Stimulated activated CD8-positive, alpha-beta memory T cell treated with anti-CD3 and anti-CD28 coated beads, Interleukin-2, amount 100 ng/mL, for 1 hour (primary cell): ENCODE measurements around the gene MCHR1.
"Not testable (repeated sequence)": the region's sequence is repeated elsewhere in the genome, so short reads cannot be mapped to it uniquely, and the experiment has no call there.

ENCODE experiments used
- DNase-seq, 2 donors: peaks; one replicate each; pipeline ENCODE4 v3.0.0-alpha.2; 2020; ENCODE audit warnings: low read depth in 2 of 2

Gene MCHR1

DNA sequence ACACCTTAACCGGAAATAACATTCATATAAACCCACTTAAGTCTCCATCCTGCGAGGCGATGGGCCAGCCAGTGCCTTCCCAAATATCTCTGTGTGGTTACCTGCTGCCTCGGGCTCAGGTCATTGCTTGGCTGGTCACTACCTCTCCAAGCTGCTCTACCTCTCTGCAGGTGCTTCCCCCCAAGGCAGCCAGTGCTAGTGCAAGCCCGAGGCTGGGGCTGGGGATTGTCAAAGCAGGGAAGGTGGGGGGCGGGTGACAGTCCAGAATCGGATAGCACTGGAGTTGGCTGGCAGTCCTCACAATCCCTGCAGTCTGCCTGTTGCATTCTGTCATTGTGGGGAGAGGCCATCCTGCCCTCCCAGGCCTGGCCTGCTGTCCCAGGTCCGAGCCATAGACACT lies 11.1 kb downstream of the MCHR1 start:
- no peak for DNase-seq

DNA sequence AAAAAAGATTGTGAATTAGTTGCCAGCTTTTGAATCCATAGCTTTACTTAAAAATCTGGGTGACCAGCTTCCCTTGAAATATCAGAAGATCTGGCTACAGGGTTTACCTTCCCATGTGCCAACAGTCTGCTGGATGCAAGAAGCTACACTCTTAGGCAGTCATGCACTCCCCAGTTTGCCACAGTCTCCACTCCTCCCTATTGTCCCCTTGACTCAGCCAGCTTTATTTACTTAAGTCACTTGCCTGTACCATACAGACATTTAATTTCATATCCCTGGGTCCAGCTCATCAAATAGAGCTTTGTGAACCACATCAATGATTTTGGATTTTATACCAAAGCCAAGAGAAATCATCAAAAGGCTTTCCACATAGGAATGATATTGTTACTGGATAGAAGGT lies 12.2 kb downstream of the MCHR1 start:
- no peak for DNase-seq

DNA sequence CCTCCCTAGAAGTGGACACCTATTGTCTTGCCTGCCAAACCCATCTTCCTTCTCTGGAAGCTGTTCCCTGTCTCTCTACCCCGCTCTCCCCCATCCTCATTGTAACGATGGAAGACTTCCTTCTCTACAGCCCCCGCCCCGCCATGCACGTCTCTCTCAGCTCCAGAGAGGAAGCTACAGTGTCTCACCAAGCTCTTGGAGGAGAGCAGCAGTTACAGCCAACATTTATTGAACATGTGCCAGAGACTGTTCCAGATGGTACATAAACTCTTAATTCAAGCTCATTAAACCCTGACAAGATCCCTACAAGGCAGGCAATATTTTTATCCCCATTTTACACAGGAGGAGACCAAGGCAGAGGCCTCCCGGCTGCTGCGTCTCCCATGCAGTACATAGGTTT lies 15.1 kb downstream of the MCHR1 start:
- no peak for DNase-seq

DNA sequence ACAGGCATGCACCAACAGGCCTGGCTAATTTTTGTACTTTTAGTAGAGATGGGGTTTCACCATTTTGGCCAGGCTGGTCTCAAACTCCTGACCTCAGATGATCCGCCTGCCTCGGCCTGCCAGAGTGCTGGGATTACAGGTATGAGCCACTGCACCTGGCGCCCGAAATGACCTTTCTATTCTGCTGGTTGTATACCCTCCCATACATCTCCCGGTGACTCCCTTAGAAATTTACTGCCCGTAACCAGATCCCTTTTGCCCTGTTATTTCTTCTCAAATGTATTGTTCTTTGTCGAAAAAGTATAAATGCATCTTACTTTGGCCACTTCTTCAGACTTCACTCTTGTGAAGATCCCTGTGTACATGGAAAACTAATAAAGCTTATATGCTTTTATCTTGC lies 22.0 kb downstream of the MCHR1 start:
- no peak for DNase-seq

DNA sequence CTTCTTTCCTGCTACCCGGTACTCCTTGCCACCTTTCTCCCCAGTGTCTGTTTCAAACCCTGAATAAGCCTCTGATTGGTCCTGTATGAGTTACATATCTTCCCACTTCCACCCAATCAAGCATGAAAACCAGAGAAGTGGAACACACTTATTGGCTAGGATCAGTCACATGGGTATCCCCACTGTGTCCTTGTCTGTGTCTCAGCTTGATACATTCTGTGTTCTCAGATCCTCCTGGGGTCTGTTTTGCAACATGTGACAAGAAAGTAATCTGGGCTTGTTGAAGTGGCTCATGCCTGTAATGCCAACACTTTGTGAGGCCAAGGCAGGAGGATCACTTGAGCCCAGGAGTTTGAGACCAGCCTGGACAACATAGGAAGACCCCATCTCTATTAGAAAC lies 23.9 kb downstream of the MCHR1 start:
- DNase-seq, result no peak

DNA sequence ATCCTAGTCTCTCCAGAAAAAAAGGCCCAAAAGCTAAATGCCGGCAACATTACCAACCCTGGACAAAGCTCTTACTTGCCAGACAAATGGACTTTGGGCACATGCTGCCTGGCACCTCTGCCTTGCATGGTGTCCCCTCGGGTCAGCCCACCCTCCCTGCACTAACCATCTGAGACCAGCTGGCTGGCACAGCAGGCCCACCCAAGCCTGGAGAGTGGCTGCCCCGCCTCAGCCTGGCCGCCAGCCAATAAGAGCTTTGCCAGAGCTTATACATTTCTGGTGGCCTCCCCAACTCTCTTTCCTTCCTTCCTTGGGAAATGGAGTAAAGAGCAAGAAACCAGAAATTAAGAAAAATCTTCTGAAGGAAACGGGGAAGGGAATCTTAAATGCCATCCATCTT lies 24.5 kb downstream of the MCHR1 start:
- no peak for DNase-seq

DNA sequence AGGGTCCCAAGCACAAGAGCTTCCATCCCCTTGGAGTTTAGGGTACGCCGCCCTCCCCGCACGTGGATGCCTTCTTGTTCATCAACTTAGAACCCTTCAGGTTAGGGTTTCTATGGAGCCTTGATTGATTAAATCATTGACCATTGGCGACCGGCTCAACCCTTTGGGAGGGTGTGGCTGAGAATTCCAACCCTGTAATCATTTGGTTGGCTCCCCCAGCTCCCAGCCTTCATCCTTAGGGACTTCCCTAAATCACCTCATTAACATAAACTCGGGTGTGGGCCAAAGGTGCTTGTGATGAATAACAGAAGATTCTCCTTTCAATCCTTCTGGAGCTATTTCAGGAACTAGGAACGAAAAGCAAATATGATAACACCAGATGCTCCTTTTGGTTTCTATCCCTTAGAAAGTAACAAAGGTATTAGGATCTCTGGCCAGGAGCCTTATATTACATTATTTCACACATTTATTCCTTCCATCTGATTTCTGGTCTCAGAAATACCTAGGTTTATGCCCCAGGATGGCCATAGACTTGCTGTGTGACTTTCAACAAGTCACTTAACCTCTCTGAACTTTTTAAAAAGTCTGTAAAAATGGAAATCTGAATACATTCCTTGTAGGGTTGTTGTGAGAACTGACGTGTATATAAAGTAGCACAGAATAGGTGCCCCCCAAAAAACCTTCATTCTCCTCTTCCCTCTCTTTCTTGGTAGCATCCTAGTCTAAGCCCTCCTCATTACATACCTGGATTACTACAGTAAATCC lies 26.8 kb downstream of the MCHR1 start:
- no peak for DNase-seq

DNA sequence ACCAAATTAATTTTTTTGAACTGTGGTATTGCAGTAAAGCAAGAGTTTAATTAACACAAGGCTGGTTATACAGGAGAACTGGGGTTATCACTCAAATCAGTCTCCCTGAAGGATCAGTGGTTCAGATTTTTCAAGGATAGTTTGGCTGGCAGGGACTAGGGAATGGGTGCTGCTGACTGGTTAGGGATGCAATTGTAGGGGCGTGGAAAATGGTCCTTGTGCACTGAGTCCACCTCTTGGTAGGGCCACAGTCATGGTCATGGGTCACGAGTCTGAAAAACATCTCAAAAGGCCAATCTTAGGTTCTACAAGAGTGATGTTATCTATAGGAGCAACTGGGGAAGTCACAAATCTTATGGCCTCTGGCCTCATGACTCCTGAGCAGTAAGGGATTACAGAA lies 27.9 kb downstream of the MCHR1 start:
- no peak for DNase-seq

DNA sequence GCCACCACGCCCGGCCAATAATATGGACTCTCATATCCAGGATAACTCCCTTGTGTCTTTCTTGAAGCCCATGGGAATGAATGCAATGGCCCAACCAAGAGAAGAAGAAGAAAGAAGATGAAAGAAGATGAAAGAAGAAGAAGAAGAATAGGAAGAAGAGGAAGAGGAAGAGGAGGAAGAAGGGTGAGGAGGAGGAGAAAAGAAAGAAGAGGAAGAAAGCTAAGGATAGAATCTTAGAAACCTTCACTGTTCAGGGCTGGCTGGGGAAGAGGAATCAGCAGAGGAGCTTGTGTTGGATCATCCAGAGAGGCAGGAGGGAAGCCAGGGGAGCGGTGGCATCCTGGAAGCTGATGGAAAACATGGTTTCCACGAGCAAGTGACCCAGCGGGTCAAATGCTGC lies 28.9 kb downstream of the MCHR1 start:
- no peak for DNase-seq

DNA sequence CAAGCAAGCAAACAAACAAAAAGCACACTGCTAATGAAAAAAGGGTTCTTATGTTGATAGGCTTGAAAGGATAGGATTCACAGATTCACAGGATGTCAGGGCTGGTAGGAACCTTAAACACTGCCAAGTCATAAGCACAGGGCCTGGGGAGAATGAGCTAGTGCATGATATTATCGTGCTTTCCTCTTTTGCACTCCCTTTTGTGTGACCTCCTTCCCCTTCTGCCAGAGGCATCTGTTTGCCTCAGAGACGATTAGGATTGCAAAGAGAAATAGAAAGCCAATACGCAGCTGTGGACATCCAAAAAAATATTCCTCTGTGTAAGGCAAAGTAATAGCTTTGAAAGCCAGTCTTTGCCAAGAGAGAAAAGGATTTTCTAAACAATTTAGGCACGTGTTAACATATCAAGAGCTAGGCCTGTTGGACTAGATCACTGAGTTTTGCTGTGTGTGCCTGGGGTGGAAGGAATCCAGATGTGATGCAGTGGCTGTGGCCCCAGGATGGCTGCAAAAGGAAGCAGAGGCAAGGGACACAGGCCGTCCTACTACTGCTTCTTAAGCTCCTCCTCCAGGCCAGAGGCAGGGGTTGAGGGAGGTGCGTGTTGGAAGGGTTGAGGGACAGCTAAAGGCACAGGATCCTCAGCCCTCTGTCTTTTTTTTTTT lies 30.6 kb downstream of the MCHR1 start:
- no peak for DNase-seq

DNA sequence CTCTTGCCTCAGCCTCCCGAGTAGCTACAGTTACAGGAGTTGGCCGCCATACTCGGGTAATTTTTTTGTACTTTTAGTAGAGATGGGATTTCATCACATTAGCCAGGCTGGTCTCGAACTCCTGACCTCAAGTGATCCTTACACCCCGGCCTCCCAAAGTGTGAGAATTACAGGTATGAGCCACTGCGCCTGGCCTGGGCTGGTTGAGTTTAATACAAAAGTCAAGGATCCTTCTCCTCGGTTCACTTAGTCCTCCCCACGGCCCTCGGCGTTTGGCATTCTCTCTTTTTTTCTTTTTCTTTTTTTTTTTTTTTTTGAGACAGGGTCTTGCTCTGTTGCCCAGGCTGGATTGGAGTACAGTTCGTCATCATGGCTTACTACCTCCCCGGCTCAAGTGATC lies 33.0 kb downstream of the MCHR1 start:
- no peak for DNase-seq

DNA sequence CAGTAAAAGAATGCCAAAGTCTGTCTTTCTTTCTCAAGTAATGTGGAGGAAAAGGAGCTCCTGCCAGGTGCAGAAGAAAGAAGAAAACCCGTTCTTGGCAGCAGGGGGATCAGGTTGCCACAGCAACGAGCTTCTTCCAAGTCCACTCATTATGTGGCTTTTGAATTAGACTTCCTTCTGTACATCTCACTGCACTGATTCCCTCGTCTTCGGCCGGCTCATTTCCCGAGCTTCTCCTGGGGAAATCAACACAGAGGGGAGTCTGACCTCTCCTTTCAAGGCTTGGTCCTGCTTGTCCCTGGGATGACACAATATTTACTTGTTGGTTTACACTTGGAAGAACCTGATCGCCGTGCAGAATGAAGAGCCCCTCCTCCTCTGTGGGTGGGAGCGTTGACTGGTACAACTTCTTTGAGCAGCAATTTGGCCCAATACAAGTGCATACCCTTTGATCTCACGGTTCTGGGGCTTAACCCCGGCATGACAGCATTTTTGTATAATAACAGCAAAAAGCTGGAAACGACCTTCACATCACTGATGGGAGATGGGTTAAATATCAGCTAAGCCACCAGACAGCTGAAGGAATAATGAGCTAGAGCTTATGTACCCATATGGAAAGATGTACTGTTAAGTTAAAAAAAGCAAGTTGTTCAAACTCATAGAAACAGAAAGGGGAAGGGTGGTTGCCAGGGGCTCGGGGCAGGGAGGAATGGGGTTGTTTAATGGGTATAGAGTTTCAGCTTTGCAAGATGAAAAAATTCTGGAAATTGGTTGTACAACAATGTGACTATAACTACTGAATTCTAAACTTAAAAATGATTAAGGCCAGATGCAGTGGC lies 35.4 kb downstream of the MCHR1 start:
- no peak for DNase-seq

DNA sequence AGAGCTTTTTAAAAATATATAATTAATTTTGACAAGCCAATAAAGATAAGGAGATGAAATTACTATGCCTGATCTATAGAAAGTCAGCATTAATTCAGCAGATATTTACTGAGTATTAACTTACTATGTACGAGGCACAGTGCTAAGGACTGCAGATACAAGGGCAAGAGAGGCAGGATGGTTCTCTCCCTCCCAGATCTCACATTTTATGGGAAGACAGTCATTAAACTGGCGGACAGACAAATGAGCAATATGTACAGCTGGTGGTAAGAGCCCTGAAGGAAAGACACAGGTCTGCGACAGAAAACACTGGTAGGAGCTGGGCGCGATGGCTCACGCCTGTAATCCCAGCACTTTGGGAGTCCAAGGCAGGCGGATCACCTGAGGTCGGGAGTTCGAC lies 36.8 kb downstream of the MCHR1 start:
- DNase-seq, result no peak

DNA sequence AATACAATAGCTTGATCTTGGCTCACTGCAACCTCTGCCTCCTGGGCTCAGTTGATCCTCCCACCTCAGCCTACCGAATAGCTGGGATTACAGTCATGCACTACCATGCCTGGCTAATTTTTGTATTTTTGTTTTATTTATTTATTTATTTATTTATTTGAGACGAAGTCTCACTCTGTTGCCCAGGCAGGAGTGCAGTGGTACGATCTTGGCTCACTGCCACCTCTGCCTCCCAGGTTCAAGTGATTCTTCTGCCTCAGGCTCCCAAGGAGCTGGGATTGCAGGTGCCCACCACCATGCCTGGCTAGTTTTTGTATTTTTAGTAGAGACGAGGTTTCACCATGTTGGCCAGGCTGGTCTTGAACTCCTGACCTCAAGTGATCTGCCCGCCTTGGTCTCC lies 38.4 kb downstream of the MCHR1 start:
- not testable (repeated sequence) for DNase-seq

DNA sequence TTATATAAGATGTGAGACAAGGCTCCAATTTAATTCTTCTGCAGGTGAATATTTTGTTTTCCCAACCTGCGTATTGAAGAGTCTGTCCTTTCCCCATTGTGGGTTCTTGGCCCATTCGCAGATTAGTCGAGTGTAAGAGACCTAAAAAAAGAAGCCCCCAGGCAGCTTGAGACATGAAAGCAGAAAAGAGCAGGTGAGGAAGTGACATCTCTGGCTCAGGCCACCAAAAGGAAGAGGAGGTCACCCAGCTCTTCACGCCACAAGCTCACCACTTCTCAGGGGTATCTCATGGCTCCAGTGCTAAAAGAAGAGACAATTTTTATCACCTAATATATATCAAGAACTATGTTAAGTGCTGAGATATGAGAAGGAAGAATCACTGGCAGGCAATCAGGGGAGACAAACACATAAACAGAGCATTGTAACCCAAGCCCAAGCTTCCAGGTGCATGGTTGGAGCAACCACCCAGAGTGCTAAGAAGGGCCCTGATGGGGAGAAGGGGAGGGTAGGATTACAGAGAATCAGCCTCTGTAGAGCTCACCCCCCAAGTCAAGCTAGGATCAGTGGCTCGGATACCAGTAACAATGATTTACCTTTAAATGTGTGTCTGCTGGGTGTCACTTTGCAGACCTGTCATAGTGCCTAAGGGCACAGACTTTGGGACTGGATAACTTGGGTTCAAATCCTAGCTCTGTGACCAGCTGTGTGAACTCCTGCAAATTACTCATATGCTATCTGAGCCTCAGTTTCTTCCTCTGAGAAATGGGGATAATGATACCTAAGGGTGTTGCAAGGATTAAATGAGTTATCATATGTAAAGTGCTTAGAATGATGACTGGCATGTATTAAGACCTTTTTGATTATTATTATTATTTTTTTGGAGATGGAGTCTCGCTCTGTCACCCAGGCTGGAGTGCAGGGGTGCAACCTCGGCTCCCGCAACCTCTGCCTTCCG lies 39.2 kb downstream of the MCHR1 start:
- no peak for DNase-seq

DNA sequence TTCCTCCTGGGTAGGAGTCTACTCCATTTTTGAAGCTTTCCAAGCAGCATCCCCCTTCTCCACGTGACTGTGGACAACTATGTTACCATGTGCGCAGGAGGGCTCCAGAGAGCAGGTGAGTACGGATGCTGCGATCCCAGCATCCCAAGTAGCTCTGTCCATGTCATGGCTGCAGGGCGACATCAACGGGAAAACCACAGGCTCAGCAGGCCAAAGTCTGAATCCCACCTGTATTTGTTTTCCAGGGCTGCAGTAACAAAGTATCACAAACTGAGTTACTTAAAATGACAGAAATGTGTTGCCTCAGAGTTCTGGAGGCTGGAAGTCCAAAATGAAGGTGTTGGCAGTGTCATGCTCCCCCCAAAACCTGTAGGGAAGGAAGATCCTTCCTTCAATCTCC lies 40.3 kb downstream of the MCHR1 start:
- no peak for DNase-seq

DNA sequence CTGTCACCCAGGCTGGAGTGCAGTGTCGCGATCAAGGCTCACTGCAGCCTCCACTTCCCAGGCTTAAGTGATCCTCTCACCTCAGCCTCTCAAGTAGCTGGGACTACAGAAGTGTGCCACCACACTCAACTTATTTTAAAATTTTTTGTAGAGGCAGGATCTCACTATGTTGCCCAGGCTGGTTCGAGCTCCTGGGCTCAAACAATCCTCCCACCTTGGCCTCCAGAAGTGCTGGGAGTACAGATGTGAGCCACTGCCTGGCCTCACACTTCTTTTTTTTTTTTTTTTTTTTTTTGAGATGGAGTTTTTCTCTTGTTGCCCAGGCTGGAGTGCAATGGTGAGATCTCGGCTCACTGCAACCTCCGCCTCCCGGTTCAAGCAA lies 40.9 kb downstream of the MCHR1 start:
- DNase-seq, result not testable (repeated sequence)

DNA sequence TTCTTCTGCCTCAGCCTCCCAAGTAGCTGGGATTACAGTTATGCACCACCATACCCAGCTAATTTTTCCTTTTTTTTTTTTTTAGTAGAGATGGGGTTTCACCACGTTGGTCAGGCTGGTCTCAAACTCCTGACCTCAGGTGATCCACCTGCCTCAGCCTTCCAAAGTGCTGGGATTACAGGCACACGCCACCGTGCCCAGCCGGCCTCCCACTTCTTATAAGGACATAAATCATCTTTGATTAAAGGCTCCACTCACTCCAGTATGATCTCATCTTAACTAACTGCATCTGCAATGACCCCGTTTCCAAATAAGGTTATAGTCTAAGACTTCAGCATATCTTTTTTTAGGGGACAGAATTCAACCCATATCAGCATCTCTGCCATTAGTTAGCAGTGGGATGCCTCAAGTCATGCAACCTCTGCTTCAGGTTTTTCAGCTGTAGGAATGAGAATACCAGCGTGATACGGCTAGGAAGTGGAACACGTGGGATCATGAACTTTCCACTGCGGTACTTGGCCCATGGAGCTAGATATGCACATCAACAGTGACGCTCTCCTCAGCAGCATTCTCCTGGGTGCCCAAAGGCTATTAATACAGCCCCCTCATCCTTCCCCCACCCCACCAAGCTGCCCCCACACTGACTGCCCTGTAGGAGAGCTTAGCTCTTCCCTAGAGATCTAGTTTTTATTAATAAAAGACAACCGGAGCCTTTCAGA lies 41.4 kb downstream of the MCHR1 start:
- no peak for DNase-seq

DNA sequence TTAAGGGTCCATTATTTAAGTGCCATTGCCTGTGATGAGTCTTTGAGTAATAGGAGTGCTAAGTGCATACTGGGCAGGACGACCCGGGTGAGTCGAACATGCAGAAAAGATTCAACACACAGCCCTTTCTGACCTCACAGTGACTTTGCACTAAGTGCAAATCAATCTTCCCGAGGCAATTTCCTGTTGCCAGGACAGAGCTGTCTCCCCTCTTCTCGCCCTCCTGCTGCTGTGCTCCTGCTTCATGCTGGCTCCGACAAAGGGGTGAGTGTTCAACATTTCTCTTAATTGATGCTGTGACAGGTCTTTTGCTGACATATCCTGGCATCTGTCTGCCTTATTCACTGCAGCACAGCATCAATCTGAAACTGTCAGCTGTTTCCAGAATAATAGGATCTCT lies 42.0 kb downstream of the MCHR1 start:
- DNase-seq, result no peak

DNA sequence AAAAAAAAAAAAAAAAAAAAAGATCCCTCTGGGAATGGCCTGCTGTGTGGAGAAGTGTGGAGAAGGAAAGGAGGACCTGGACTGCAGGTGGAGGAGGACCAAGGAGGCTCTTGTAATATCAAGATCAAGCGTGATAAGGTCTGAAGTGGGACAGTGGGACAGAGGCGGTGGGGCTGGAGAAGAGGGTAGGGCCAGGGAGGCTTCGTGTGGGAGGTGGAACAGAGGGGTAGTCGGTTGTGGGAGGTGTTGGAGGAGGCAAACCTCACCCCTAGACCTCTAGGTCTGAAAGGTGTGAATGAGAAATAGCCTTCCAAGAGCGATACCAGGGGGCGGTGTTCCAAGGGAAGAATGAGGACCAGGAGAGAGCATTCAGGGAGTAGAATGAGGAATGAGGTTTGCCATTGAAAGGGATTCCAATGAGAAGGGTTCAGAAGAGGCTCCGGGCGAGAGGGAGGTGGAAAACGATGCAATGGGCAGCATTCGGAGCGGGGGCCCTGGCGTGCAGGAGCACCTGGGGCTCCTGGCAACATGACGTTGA lies 44.2 kb downstream of the MCHR1 start:
- no peak for DNase-seq

DNA sequence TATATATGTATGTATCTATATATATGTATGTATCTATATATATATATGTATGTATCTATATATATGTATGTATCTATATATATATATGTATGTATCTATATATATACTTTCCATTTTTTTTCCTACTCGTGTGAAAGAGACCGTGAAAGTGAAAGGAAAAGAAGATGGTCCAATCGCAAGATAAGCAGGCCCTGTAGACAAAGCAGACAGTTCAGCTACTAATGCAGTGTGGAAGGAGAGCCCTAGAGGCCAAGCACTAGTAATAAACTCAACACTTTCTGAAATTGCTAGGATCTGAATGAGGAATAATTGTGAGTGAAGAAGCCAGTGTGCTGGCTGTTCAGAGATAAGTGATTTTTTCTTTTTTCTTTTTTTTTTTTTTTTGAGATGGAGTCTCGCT lies 47.2 kb downstream of the MCHR1 start:
- no peak for DNase-seq
